ENCODE measurements around the gene ZNF557.

ZNF557 gene

DNA sequence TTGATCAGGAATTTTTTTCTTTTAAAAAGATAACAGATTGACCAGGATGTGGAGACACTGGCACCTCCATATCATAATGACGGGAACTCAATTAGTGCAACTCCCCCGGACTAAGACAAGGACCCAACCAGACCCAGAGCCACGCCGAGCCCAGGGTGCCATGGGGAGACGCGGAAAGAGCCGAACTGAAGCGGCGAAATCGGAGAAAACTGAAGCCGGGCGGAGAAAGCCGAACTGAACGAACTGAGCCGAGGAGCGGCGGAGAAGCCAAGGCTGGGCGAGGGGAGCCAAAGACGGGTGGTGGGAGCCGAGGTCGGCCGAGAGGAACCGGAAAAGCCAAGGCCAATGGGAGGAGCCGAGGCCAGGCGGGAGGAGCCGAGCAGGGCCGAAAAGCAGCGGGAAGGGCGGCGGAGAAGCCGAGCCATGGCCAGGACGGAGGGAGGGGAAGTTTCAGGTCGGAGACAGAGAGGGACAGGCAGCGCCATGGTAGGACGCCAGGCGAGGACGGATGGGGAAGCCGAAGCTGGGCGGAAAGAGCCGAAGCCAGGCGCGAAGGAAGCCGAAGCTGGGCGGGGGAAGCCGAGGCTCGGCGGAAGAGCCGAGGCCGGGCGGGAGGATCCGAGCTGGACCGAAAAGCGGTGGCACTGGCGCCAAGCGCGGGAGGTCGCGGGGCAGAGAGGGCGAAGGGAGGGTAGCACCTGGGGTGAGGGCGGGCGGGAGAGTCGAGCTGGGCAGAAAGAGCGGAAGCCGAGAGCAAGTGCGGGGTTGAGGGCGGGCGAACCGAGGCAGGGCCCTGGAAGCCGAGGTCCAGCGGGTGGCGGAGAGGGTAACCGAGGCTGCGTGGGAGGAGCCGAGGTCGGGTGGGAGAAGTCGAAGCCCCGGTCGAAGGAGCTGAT, 29.4 kb downstream of the ZNF557 start:
- TF ChIP-seq CTCF (IDR thresholded peaks at IDR 0.05; ENCODE audit: insufficient read depth, missing control alignments), result no peak
- FAIRE-seq (no peak), DNase-seq (ENCODE audit: insufficient read length, low spot score) (peak; percentile 61)

- FAIRE-seq (no peak), DNase-seq (ENCODE audit: insufficient read length, low spot score) (no peak)
- TF ChIP-seq CTCF (IDR thresholded peaks at IDR 0.05; ENCODE audit: insufficient read depth, missing control alignments), result no peak
Observed at GRCh38 chr19:7099597-7099921, 30.1 kb downstream of the ZNF557 start.

GRCh38 chr19:7101498-7102253, 32.2 kb downstream of the ZNF557 start:
- TF ChIP-seq CTCF (IDR thresholded peaks at IDR 0.05; ENCODE audit: insufficient read depth, missing control alignments), result no peak
- FAIRE-seq, result no peak
- no peak for DNase-seq (ENCODE audit: insufficient read length, low spot score)

DNA sequence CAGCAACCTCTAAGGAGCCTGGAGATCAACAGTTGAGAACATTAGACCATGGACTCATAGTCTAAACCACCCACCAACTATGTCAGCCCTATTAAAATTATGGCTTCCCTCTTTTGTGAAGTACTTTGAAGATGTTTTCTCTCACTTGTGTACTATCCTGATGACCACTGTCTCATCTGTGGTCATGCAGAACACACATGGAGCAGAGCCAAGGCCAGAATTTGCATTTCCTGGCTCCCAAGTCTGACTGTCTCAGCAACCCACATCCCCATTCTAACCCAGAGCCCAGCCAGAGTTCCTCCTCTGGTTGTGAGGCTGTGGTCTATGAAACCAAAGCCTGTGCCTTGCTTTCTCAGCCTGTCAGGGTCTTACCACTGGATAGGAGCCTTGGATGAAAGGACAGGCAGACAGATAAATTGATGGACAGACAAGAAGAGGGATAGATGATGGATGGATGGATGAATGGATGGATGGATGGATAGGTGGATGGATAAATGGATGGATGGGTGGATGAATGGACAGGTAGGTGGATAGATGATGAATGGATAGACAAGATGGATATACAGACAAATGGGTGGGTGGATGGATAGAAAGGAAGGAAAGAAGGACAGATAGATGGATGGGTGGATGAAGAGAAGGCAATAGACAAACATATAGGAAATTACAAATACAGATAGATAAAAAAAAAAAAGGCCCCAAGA, 35.4 kb downstream of the ZNF557 start:
- FAIRE-seq, result no peak

GRCh38 chr19:7106711-7107657, 37.5 kb downstream of the ZNF557 start:
- DNase-seq (ENCODE audit: insufficient read length, low spot score) (no peak), FAIRE-seq (no peak)
- TF ChIP-seq CTCF (IDR thresholded peaks at IDR 0.05; ENCODE audit: insufficient read depth, missing control alignments), result no peak

More for the DNA sequence above, 35.4 kb downstream of the ZNF557 start:
- no peak for TF ChIP-seq CTCF (IDR thresholded peaks at IDR 0.05; ENCODE audit: insufficient read depth, missing control alignments)
- DNase-seq (ENCODE audit: insufficient read length, low spot score), result no peak

DNA sequence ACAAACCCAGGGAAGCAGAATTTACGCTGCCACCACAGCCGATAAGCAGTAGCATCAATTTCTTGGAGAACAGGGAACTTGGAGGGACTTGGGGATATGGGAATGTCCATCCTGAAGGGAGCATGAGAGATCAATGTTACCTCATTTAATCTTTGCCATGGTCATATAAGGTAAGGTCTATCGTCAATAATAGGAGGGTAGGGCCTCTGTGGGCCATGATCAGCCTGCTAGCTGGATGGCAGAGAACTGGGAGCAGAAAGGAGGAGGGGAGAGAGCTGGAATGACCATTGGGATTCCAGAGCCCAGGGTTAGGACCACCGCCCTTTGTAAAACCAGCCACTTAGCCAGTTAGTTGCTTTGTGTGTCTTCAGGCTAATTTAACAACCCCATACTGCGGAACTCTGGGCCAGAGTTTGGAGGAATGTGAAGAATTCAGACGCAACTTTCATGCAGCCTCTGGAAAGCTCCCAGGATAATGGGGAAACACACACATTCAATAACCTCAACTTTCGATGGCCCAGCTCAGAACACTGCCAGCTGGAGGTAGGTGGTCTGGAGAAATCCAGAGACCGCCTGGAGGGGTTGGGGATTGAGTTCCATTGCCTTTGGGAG, 40.3 kb downstream of the ZNF557 start:
- TF ChIP-seq CTCF (IDR thresholded peaks at IDR 0.05; ENCODE audit: insufficient read depth, missing control alignments), result no peak
- DNase-seq (ENCODE audit: insufficient read length, low spot score) (no peak), FAIRE-seq (no peak)

Measured in D721Med (cell line).